HG02938 (cell line): ENCODE results near the gene GAN.

Experiments
- ATAC-seq: cut with Tn5 transposase; IDR thresholded peaks from one replicate; pipeline ENCODE4 v1.9.1; 2021; ENCODE audit warnings: mild to moderate bottlenecking, moderate library complexity; ENCODE audit not compliant: unreplicated experiment

GAN gene

DNA sequence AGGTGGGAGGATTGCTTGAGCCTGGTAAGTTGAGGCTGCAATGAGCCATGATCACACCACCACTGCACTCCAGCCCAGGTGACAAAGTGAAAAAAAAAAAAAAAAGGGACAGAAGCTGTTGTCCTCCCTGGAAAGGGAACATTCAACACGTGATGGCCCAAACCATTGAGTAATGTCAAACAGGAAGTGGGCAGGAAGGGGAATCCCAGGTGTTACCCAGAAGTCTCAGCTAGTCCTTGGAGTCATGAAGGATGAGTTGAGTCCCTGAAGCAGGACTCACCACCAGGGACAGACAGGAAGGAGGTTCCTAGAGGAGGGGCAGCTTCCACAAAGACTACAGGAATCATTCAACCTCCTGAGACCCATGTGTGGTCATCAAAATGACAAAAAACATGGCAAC, 110.0 kb downstream of the GAN start:
- ATAC-seq, result no peak

DNA sequence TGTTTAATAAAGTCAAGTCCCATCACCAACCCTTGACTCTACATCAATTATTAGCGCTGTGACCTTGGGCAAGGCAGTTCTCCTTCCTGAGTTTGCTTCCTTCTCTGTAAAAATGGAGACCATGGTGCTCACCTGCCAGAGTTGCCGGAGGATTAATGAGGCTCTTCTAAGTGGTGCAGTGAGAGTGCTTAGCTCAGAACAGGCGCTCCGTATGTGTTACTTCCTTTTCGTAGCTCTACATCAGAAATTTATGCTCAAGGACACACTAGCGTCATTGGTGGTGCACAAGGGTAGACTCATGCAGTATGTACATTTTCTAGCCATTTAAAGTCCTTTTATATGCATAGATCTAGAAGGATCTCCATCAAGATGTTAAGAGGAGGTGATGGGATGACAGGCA, 112.5 kb downstream of the GAN start:
- no peak for ATAC-seq

DNA sequence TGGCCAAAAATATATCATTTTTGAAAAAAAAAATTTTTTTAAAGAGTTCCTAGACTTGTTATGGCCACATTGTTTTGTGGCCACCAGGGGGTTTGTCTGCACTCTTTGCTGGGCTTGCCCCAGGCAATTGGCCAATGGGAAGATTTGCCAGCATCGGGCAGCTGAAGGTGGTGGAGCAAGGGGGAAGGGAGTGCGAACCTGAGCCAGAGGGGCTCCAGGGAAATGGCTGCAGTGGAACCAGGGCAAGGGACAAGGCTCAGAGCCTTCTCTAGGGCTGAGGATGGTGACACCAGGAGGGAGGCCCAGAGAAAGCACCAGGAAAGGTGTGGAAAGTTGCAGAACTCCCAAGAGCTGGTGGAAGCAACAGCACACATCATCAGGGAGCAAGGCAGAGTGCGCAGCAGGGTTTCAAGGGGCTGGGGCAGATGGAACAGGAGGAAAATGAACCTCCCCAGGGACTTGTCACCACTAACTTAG, 114.3 kb downstream of the GAN start:
- ATAC-seq, result no peak

DNA sequence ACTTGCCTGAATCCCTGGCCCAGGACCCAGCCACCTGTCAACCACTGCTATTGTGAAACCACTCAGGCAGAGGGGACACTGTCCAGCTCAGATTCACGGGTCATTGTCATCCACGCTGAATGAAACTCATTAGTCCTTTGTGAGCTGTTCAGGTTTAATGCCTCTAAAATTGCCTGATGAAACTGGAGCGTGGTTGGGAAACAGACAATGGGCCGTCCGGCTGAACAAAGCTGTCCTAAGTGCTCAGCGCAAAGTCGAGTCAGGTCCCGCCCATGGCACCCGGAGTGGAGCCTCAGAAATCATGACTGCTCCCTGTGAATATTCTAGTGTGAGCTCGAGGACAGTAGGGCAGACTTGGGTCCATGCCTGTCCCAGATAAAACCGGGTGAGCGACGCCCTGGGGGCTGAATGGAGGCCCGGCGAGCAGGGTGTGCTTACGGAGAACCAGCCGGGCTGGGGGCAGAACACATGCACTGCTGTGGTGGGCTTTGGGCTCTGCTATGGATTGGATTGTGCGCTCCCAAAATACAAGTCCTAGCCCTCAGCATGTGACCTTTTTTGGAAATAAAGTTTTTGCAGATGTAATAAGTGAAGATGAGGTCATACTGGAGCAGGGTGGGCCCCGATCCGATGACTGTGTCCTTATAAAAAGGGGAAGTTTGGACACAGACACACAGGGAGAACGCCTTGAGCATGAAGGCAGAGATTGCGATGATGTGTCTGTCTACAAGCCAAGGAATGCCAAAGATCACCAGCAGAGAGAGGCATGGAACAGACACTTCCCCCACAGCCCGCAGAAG, 117.0 kb downstream of the GAN start:
- ATAC-seq, result peak; percentile 36

DNA sequence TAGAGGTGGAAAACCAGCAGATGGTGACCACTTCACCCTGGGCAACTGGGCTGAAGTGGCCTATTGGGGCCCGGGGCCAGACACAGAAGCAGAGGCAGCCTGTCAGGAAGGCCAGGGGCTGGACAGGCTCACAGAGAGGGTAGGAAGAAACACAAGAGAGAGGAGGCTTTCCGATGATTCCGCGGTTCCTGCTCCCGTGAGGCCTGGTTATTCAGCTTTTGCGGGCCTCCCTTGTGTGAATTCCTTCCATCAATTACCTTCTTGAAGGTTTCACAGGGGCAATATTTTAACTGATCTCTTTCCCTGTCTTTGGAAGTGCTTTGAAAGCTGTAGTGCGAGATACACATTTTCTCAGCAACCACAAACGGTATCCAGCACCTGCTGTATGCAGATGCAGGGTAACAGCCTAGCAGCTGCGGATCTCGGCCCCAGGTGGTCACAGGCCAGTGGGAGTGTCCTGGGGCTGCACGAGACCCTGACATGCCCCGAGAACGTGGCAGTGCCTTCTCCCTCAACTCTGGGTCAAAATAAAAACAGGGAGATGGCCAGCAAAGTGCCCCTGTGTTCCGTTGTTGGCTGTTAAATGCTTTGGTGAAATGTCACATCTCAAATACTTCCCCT, 118.3 kb downstream of the GAN start:
- no peak for ATAC-seq

DNA sequence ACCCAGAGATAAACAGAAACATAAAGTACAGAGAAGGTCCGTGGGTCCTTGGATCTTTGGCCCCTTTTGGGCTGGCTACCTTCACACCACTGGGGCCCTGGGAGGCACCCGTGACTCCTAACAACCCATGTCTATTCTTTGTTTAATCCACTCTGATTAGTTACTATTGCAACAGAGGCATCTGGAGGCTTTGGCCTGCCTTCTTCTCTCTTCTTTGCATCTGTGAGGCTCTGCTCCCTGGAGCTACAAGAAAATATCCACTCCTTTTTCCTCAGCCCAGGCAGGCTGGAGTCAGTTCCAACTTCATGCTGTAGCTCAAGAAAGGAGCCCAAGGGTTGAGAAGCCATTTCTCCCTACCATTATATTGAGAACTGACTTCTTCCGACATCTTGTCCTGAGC, 120.3 kb downstream of the GAN start:
- no peak for ATAC-seq

DNA sequence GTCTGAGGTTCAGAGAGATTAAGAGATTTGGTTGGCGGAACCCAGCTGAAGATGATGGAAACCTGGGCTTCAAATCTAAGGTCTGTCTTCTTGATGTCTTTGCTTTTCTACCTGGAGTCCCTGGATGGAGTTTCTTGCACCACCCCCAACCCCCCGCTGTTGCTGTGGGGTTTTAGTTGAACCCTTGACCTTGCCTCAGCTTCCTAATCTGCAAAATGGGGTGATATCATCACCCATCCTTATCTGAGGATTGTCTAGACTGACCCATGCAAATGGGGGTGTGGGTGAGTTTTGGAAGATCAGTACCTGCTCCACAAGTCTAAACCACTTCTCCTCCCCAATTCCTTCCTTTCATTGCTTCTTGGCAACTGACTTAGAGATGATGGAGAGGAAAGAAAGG, 120.8 kb downstream of the GAN start:
- ATAC-seq, result no peak

DNA sequence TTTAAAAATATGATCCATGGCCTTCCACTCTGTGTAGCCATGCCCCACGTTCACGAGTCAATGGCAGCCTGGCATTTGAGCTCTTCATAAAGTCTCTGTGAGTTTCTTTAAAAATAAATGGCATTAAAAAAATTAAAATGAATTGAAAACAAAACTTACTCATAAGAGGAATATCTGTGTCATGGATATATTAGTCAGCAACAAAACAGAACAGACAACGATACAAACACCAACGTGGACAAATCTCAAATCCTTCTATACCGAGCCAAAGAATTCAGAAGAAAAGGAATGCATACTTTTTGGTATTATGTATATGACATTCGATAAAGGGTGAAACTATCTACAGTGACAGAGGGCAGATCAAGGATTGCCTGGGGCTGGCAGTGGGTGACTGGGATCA, 121.6 kb downstream of the GAN start:
- ATAC-seq, result no peak

DNA sequence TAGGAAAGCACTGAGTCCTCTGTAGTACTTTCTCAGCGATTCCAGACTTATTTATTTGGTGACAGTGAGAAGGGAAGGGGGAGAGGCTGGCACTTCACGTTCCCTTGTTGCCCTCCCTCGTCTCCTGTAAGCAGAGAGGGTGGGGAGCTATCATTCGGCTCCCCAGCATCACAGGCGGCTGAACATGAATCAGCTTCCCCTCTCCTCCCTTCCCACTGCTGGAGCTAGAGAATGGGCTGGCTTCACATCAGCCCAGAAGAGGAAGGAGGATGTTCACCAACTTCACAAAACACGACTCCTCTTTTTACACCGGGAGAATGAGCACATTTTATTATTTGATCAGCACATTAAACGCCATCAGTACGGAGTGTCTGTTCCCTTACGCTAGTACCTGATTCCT, 123.1 kb downstream of the GAN start:
- no peak for ATAC-seq
